ENCODE results near the gene PRR22. TPM values are rescaled to one million over a fixed set of nuclear protein-coding genes. Genes with fewer than 3 reads are reported as not detected.

PRR22 gene
- total RNA-seq, 1 experiment from 2014 or later, result 13.5 TPM

DNA sequence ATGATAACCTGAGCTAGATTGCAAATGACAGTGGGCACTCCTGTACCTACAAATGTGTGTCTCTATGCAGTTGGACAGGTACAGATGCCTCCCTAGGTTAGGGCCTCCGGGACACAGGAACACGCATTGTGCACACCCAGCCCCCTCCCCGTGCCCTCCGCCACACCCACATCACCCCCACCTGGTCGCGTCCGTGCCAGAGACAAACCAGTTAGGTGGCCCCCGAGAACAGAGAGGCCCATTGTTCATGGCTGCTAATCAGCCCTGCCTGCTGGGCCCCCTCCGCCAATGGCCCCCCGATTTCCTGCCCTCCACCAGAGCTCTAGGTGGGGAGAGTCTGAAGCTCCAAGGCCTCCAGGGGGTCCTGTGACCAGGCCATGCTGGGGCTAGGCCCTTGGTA, 34.0 kb upstream of the PRR22 start:
- ChIA-PET CTCF (interaction anchor here (1.2 kb wide), 1 partner anchor 15 kb away, joined by 3 read pairs; no protein-coding TSS in a partner anchor), POLR2A (no interaction called here)

More for the DNA sequence above, 34.0 kb upstream of the PRR22 start:
- Histone ChIP-seq H3K4me2 (ENCODE audit: low read length) (no peak overlapping the region), H3K9ac (ENCODE audit: low read length) (no peak overlapping the region), H3K79me2 (ENCODE audit: insufficient read depth, low read length) (no peaks in the 10 kb centered on the region), H3K4me3 (replicated peaks in 1 of 2; ENCODE audit: low read depth in 1 of 2, low read length in 2 of 2) (no peak overlapping the region), H3K9me2 (ENCODE audit: insufficient read depth) (no peaks in the 10 kb centered on the region), H3K27ac (ENCODE audit: low read depth, low read length) (no peak overlapping the region), H3K27me3 (ENCODE audit: insufficient read depth, low read length) (no peaks in the 10 kb centered on the region), H3K4me1 (ENCODE audit: control insufficient read depth in 1 of 2, insufficient read depth in 2 of 2, low read length in 2 of 2) (peaks cover 0 to 3% of the 10 kb centered on the region in 2 experiments; a peak in 1 of 4 replicates), H2AFZ (ENCODE audit: low read depth, low read length, poor library complexity, severe bottlenecking) (no peak overlapping the region), H3K36me3 (ENCODE audit: control insufficient read depth in 1 of 2, insufficient read depth in 2 of 2, low read length in 2 of 2) (no peaks in the 10 kb centered on the region), H3K9me3 (ENCODE audit: control insufficient read depth in 1 of 2, insufficient read depth in 1 of 2, low read depth in 1 of 2, low read length in 2 of 2) (no peaks in the 10 kb centered on the region), H4K20me1 (ENCODE audit: insufficient read depth) (no peaks in the 10 kb centered on the region)
- ATAC-seq, result no peak
- no peak for TF ChIP-seq ELF1 (IDR thresholded peaks at IDR 0.05; ENCODE audit: borderline replicate concordance, low read depth)
- no peak for TF ChIP-seq POLR2A (IDR thresholded peaks at IDR 0.05; ENCODE audit: borderline replicate concordance, extremely low read depth, insufficient read depth, insufficient read length)
- TF ChIP-seq SIN3A (IDR thresholded peaks at IDR 0.05; ENCODE audit: low read depth), result no peak
- TF ChIP-seq, protein P1, sequence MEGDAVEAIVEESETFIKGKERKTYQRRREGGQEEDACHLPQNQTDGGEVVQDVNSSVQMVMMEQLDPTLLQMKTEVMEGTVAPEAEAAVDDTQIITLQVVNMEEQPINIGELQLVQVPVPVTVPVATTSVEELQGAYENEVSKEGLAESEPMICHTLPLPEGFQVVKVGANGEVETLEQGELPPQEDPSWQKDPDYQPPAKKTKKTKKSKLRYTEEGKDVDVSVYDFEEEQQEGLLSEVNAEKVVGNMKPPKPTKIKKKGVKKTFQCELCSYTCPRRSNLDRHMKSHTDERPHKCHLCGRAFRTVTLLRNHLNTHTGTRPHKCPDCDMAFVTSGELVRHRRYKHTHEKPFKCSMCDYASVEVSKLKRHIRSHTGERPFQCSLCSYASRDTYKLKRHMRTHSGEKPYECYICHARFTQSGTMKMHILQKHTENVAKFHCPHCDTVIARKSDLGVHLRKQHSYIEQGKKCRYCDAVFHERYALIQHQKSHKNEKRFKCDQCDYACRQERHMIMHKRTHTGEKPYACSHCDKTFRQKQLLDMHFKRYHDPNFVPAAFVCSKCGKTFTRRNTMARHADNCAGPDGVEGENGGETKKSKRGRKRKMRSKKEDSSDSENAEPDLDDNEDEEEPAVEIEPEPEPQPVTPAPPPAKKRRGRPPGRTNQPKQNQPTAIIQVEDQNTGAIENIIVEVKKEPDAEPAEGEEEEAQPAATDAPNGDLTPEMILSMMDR (IDR thresholded peaks at IDR 0.05 in 2 of 3, conservative IDR thresholded peaks at IDR 0.05 in 1 of 3; ENCODE audit: borderline replicate concordance in 1 of 3, insufficient read depth in 1 of 3, low read depth in 2 of 3, low read length in 2 of 3), result no peak
- no peak for TF ChIP-seq ZFX (IDR thresholded peaks at IDR 0.05)
- TF ChIP-seq, protein P2, sequence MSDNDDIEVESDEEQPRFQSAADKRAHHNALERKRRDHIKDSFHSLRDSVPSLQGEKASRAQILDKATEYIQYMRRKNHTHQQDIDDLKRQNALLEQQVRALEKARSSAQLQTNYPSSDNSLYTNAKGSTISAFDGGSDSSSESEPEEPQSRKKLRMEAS (IDR thresholded peaks at IDR 0.05), result no peak
- no peak for TF ChIP-seq JUND (IDR thresholded peaks at IDR 0.05)
- TF ChIP-seq, protein P3, sequence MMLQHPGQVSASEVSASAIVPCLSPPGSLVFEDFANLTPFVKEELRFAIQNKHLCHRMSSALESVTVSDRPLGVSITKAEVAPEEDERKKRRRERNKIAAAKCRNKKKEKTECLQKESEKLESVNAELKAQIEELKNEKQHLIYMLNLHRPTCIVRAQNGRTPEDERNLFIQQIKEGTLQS (IDR thresholded peaks at IDR 0.05), result no peak
- TF ChIP-seq EZH2 (IDR thresholded peaks at IDR 0.05), result no peak
- TF ChIP-seq FOSL1 (IDR thresholded peaks at IDR 0.05; ENCODE audit: low read depth), result no peak
- TF ChIP-seq SP1 (IDR thresholded peaks at IDR 0.05; ENCODE audit: low read depth), result no peak
- no peak for TF ChIP-seq CEBPB (IDR thresholded peaks at IDR 0.05; ENCODE audit: low read depth)
- no peak for TF ChIP-seq POLR2AphosphoS5 (IDR thresholded peaks at IDR 0.05; ENCODE audit: low read depth, low read length)
- TF ChIP-seq CBX3 (IDR thresholded peaks at IDR 0.05; ENCODE audit: low read depth), result no peak
- no TSS peak for BruUV-seq (replicated peaks)
- RAD21 ChIA-PET (ENCODE audit: low non-redundant PET in 1 of 2, low total read pairs in 2 of 2, uncharacterized antibody in 2 of 2, unreplicated experiment in 2 of 2), result no interaction called here
- no peak for DNase-seq (ENCODE audit: low read depth, low spot score)
- intact Hi-C loops (cut with micrococcal nuclease), result no loop called here

All from HCT116 (cell line).